ENCODE data around the gene TPM4. TPM values are rescaled to one million over a fixed set of nuclear protein-coding genes. Genes with fewer than 3 reads are reported as not detected.

Gene TPM4
- total and polyA plus RNA-seq, 2 of the 13 experiments (the other 11 are each of a cell fraction or from before 2014, with no cell fraction given) = 180 to 188 TPM

GRCh38 chr19:16111909-16112752, 35.8 kb downstream of the TPM4 start (continued):
- TF ChIP-seq RXRB (CRISPR knock-in tag; IDR thresholded peaks at IDR 0.05; ENCODE audit: borderline replicate concordance) (no peak), TMF1 (CRISPR knock-in tag; IDR thresholded peaks at IDR 0.05; ENCODE audit: low read depth) (no peak), MYC (CRISPR knock-in tag; IDR thresholded peaks at IDR 0.05; ENCODE audit: borderline replicate concordance) (peak; percentile 33; the same call in 1 of the 2 replicates), EED (CRISPR knock-in tag; IDR thresholded peaks at IDR 0.05) (peak; percentile 75; the same call in 1 of the 2 replicates), JUNB (CRISPR knock-in tag; IDR thresholded peaks at IDR 0.05; ENCODE audit: borderline replicate concordance) (no peak), DMTF1 (CRISPR knock-in tag; IDR thresholded peaks at IDR 0.05) (no peak), NFKBIZ (CRISPR knock-in tag; IDR thresholded peaks at IDR 0.05) (no peak), TFDP1 (CRISPR knock-in tag; IDR thresholded peaks at IDR 0.05; ENCODE audit: borderline replicate concordance) (peak; percentile 37; the same call in 1 of the 2 replicates), U2AF2 (IDR thresholded peaks at IDR 0.05; ENCODE audit: low read depth, low read length) (no peak), ZNF709 (CRISPR knock-in tag; IDR thresholded peaks at IDR 0.05) (no peak), SCMH1 (CRISPR knock-in tag; IDR thresholded peaks at IDR 0.05; ENCODE audit: borderline replicate concordance) (no peak), USF2 (IDR thresholded peaks at IDR 0.05; ENCODE audit: low read depth, low read length) (no peak), USF2 (CRISPR knock-in tag; IDR thresholded peaks at IDR 0.05; ENCODE audit: borderline replicate concordance) (no peak), TCF7L2 (IDR thresholded peaks at IDR 0.05; ENCODE audit: low read depth, low read length) (no peak)

Measured in HepG2 (cell line).